Naive thymus-derived CD4-positive, alpha-beta T cell (primary cell): Measurements from ENCODE around the gene TERT. TPM values are rescaled to one million over a fixed set of nuclear protein-coding genes. Genes with fewer than 3 reads are reported as not detected.
"Not testable (repeated sequence)": the region's sequence is repeated elsewhere in the genome, so short reads cannot be mapped to it uniquely, and the experiment has no call there.

Experiments used
- ATAC-seq: fragments of 150-1000 bp; cut with Tn5 transposase; 2 replicates; pipeline ENCODE4 v1.10.0; 2021; ENCODE audit warnings: mild to moderate bottlenecking, moderate library complexity
- CTCF ChIA-PET: fragments of 350-600 bp; sonication (Branson Sonifier 250); formaldehyde crosslinking; loops from one replicate; lab custom pipeline; 2021; ENCODE audit warnings: antibody characterized with exemption; lab: Charles Lee
- POLR2A ChIA-PET: fragments of 350-600 bp; sonication (Branson Sonifier 250); formaldehyde crosslinking; loops from one replicate; lab custom pipeline; 2021; ENCODE audit warnings: antibody characterized with exemption, inconsistent platforms; lab: Charles Lee
- DNase-seq, 9 donors: peaks; one replicate each; pipeline versions ENCODE4 v3.0.0 to v3.0.0-alpha.2; 2020 to 2022; ENCODE audit warnings: mixed read lengths in 1 of 9
- H3K27ac ChIP-seq: one replicate; pipeline ENCODE4 v1.7.0; 2013; ENCODE audit warnings: mild to moderate bottlenecking, low read depth, low read length, moderate library complexity
- H3K27me3 ChIP-seq, 2 donors: one replicate each; pipeline ENCODE4 v1.7.0; 2013; ENCODE audit warnings: low read length in 2 of 2, mild to moderate bottlenecking in 2 of 2, moderate library complexity in 2 of 2; ENCODE audit not compliant: control insufficient read depth in 2 of 2, insufficient read depth in 2 of 2
- H3K36me3 ChIP-seq, 3 experiments: 1 replicate in 2 of 3; 2 replicates in 1 of 3; pipeline ENCODE4 v1.7.0; 2013; ENCODE audit warnings: low read length in 3 of 3, mild to moderate bottlenecking in 3 of 3, moderate library complexity in 1 of 3; ENCODE audit not compliant: insufficient read depth in 3 of 3, control insufficient read depth in 2 of 3
- H3K4me1 ChIP-seq, 2 donors: one replicate each; pipeline ENCODE4 v1.7.0; 2013; ENCODE audit warnings: low read length in 2 of 2, mild to moderate bottlenecking in 2 of 2, moderate library complexity in 1 of 2; ENCODE audit not compliant: control insufficient read depth in 2 of 2, insufficient read depth in 2 of 2
- H3K4me3 ChIP-seq: 2 replicates; pipeline ENCODE4 v1.7.0; 2013; ENCODE audit warnings: mild to moderate bottlenecking, low read length
- H3K9me3 ChIP-seq, 3 experiments: 1 replicate in 2 of 3; 2 replicates in 1 of 3; pipeline ENCODE4 v1.7.0; 2013; ENCODE audit warnings: low read length in 3 of 3; ENCODE audit not compliant: control insufficient read depth in 2 of 3
- H3K27ac Mint-ChIP-seq, 9 donors: one replicate each; pipeline ENCODE4 v1.8.0; 2020 to 2022; ENCODE audit warnings: mixed read lengths in 9 of 9, mild to moderate bottlenecking in 8 of 9, moderate library complexity in 5 of 9, inconsistent platforms in 2 of 9
- H3K27me3 Mint-ChIP-seq, 5 donors: one replicate each; pipeline ENCODE4 v1.8.0; 2021 to 2022; ENCODE audit warnings: mixed read lengths in 5 of 5, mild to moderate bottlenecking in 1 of 5
- H3K36me3 Mint-ChIP-seq, 5 donors: one replicate each; pipeline ENCODE4 v1.8.0; 2020 to 2022; ENCODE audit warnings: mixed read lengths in 5 of 5, mild to moderate bottlenecking in 3 of 5, inconsistent platforms in 1 of 5
- H3K4me1 Mint-ChIP-seq, 7 donors: one replicate each; pipeline ENCODE4 v1.8.0; 2020 to 2022; ENCODE audit warnings: mixed read lengths in 7 of 7, mild to moderate bottlenecking in 3 of 7, inconsistent platforms in 1 of 7
- H3K4me3 Mint-ChIP-seq, 10 donors: one replicate each; pipeline ENCODE4 v1.8.0; 2020 to 2022; ENCODE audit warnings: mild to moderate bottlenecking in 10 of 10, mixed read lengths in 10 of 10, moderate library complexity in 6 of 10, inconsistent platforms in 2 of 10
- H3K9me3 Mint-ChIP-seq, 11 donors: one replicate each; pipeline ENCODE4 v1.8.0; 2020 to 2022; ENCODE audit warnings: mixed read lengths in 11 of 11, mild to moderate bottlenecking in 4 of 11, inconsistent platforms in 1 of 11, moderate library complexity in 1 of 11
- intact Hi-C, 2 donors: fragments of 100-400 bp; cut with micrococcal nuclease; formaldehyde crosslinking; loops; one replicate each; pipeline ENCODE4 v1.15.1; 2023
- polyA plus RNA-seq, 2 donors: library from polyadenylated mRNA; unstranded; fragments of 300-500 nt; fragmentation: Illumina TruSeq; gene quantifications; one replicate each; pipeline ENCODE4 v1.2.3, GENCODE V29; 2021
- total RNA-seq, 6 experiments: library from RNA in 5 of 6; stranded (reverse) in 5 of 6; gene quantifications; 1 replicate in 5 of 6; 2 replicates in 1 of 6; pipeline ENCODE4 v1.2.3 and lab custom pipeline; 2021 to 2026

TERT gene
- total and polyA plus RNA-seq, 7 experiments from 2014 or later: 0.13 to 3.3 (median 1.3) TPM; not detected in 1

DNA sequence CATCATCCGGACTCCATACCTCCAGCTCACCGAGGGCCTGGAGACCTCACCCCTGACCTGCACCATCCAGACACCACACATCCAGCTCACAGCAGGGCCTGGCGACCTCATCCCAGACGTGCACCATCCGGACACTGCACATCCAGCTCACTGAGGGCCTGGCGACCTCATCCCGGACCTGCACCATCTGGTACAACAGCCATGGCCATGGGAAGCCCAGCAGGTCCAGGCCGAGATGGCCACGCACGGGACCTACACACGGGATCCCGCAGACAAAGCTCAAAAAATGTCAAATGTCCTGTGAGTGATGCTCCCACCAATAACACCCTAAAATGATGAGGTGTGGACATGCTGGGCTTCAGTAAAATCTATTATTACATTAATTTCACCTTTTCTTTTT lies 9.7 kb downstream of the TERT start:
- H3K27me3 ChIP-seq: no peaks in the 10 kb centered on the region
- no peak overlapping the region for H3K4me3 Mint-ChIP-seq
- no peaks in the 10 kb centered on the region for H3K9me3 ChIP-seq
- H3K4me1 Mint-ChIP-seq: peaks cover 0 to 9% (median 0%) of the 10 kb centered on the region in 7 donors
- H3K36me3 ChIP-seq: no peaks in the 10 kb centered on the region
- no peak for DNase-seq
- H3K9me3 Mint-ChIP-seq: peaks cover 1 to 8% (median 4%) of the 10 kb centered on the region in 11 donors
- peaks cover 4 to 13% (median 9%) of the 10 kb centered on the region in 5 donors for H3K36me3 Mint-ChIP-seq
- peaks cover 0 to 9% (median 0%) of the 10 kb centered on the region in 5 donors for H3K27me3 Mint-ChIP-seq
- H3K27ac Mint-ChIP-seq: no peak overlapping the region
- POLR2A ChIA-PET: interaction anchor here (0.6 kb wide), 2 partner anchors 31 to 276 kb away, joined by 3 to 4 read pairs; no protein-coding TSS in a partner anchor
- H3K27ac ChIP-seq: no peak overlapping the region
- intact Hi-C loops: no loop called here
- no peaks in the 10 kb centered on the region for H3K4me1 ChIP-seq
- H3K4me3 ChIP-seq: no peak overlapping the region
- CTCF ChIA-PET: no interaction called here
- ATAC-seq: no peak

DNA sequence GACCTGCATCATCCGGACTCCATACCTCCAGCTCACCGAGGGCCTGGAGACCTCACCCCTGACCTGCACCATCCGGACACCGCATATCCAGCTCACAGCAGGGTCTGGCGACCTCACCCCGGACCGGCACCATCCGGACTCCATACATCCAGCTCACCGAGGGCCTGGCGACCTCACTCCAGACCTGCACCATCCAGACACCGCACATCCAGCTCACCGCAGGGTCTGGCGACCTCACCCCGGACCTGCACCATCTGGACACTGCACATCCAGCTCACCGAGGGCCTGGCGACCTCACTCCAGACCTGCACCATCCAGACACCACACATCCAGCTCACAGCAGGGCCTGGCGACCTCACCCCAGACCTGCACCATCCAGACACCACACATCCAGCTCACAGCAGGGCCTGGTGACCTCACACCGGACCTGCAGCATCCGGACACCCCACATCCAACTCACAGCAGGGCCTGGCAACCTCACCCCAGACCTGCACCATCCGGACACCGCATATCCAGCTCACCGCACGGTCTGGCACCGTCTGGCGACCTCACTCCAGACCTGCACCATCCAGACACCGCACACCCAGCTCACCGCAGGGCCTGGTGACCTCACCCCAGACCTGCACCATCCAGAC lies 10.4 kb downstream of the TERT start:
- POLR2A ChIA-PET: interaction anchor here (0.6 to 0.8 kb wide), 3 partner anchors 31 to 275 kb away, joined by 3 to 4 read pairs (median 4); no protein-coding TSS in a partner anchor
- CTCF ChIA-PET: not testable (repeated sequence)

DNA sequence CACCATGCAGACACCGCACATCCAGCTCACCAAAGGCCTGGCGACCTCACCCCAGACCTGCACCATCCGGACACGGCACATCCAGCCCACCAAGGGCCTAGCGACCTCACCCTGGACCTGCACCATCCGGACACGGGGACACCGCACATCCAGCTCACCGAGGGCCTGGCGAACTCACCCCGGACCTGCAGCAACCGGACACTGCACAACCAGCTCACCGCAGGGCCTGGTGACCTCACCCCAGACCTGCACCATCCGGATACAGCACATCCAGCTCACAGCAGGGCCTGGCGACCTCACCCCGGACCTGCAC lies 11.2 kb downstream of the TERT start:
- ChIA-PET POLR2A (interaction anchor here (0.8 kb wide), 1 partner anchor 61 kb away, joined by 4 read pairs; no protein-coding TSS in a partner anchor), CTCF (interaction anchor here (0.6 kb wide), 1 partner anchor 592 kb away, joined by 3 read pairs; no protein-coding TSS in a partner anchor)
- H3K27me3 ChIP-seq, H3K9me3 ChIP-seq, H3K27ac Mint-ChIP-seq, H3K4me1 Mint-ChIP-seq, H3K4me3 Mint-ChIP-seq, H3K9me3 Mint-ChIP-seq, DNase-seq, H3K27me3 Mint-ChIP-seq, intact Hi-C loops, H3K4me1 ChIP-seq, H3K36me3 ChIP-seq, ATAC-seq, H3K4me3 ChIP-seq, H3K27ac ChIP-seq: not testable (repeated sequence)
- peaks cover 4 to 12% (median 9%) of the 10 kb centered on the region in 5 donors for H3K36me3 Mint-ChIP-seq

More for the DNA sequence above, 10.4 kb downstream of the TERT start:
- H3K36me3 ChIP-seq, H3K27me3 ChIP-seq, H3K27ac ChIP-seq, ATAC-seq, H3K9me3 Mint-ChIP-seq, H3K27me3 Mint-ChIP-seq, H3K9me3 ChIP-seq, H3K4me1 ChIP-seq, H3K4me1 Mint-ChIP-seq, H3K4me3 Mint-ChIP-seq, H3K4me3 ChIP-seq, H3K27ac Mint-ChIP-seq, DNase-seq, intact Hi-C loops: not testable (repeated sequence)
- H3K36me3 Mint-ChIP-seq: peaks cover 4 to 13% (median 9%) of the 10 kb centered on the region in 5 donors

DNA sequence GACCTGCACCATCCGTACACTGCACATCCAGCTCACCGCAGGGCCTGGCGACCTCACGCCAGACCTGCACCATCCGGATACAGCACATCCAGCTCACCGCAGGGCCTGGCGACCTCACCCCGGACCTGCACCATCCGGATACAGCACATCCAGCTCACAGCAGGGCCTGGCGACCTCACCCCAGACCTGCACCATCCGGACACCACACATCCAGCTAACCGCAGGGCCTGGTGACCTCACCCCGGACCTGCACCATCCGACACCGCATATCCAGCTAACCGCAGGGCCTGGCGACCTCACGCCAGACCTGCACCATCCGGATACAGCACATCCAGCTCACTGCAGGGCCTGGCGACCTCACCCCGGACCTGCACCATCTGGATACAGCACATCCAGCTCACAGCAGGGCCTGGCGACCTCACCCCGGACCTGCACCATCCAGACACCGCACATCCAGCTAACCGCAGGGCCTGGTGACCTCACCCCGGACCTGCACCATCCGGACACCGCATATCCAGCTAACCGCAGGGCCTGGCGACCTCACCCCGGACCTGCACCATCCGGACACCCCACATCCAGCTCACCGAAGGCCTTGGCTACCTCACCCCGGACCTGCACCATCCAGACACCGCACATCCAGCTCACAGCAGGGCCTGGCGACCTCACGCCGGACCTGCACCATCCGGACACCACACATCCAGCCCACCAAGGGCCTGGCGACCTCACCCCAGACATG lies 11.7 kb downstream of the TERT start:
- H3K4me1 Mint-ChIP-seq, H3K27me3 Mint-ChIP-seq, H3K9me3 Mint-ChIP-seq, H3K4me3 Mint-ChIP-seq, ATAC-seq, H3K4me3 ChIP-seq, H3K36me3 Mint-ChIP-seq, H3K27ac Mint-ChIP-seq, H3K9me3 ChIP-seq, H3K4me1 ChIP-seq, H3K27ac ChIP-seq, intact Hi-C loops, DNase-seq, H3K27me3 ChIP-seq, H3K36me3 ChIP-seq: not testable (repeated sequence)
- ChIA-PET CTCF (interaction anchor here (0.6 kb wide), 1 partner anchor 591 kb away, joined by 3 read pairs; no protein-coding TSS in a partner anchor), POLR2A (interaction anchor here (0.7 to 0.8 kb wide), 2 partner anchors 40 to 61 kb away, joined by 3 to 4 read pairs; no protein-coding TSS in a partner anchor)

DNA sequence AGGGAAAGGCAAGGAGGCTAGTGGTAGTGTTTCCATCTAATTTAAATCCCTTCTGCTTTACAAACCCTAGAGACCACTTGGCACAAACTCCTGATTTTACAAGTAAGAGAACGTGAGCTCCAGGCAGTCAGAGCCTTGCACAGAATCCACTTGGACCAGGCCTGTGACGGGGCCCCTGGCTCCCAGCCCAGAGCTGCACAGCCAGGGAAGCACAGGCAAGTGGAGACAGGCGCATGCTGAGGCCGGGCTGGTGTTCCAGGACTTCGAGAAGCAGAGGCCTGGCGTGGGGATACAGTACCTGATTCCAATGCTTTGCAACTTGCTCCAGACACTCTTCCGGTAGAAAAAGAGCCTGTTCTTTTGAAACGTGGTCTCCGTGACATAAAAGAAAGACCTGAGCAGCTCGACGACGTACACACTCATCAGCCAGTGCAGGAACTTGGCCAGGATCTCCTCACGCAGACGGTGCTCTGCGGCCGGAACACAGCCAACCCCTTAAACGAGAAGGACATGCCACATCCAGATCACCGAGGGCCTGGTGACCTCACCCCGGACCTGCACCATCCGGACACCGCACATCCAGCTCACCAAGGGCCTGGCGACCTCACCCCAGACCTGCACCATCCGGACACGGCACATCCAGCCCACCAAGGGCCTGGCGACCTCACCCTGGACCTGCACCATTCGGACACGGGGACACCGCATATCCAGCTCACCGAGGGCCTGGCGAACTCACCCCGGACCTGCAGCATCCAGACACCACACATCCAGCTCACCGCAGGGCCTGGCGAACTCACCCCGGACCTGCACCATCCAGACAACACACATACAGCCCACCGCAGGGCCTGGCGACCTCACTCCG lies 12.5 kb downstream of the TERT start:
- Histone ChIP-seq H3K4me1 (no peaks in the 10 kb centered on the region), H3K36me3 (no peaks in the 10 kb centered on the region), H3K4me3 (no peak overlapping the region), H3K27me3 (no peaks in the 10 kb centered on the region), H3K27ac (no peak overlapping the region), H3K9me3 (peaks cover 0 to 5% (median 0%) of the 10 kb centered on the region in 3 experiments)
- no peak for ATAC-seq
- Mint-ChIP-seq H3K4me3 (no peak overlapping the region), H3K27ac (no peak overlapping the region), H3K9me3 (peaks cover 0 to 4% (median 0%) of the 10 kb centered on the region in 11 donors), H3K4me1 (peaks cover 0 to 2% (median 0%) of the 10 kb centered on the region in 7 donors), H3K36me3 (peaks cover 0 to 7% (median 4%) of the 10 kb centered on the region in 5 donors), H3K27me3 (no peaks in the 10 kb centered on the region)
- no peak for DNase-seq
- CTCF ChIA-PET: no interaction called here
- intact Hi-C loops: no loop called here
- POLR2A ChIA-PET: interaction anchor here (0.7 kb wide), 1 partner anchor 41 kb away, joined by 3 read pairs; no protein-coding TSS in a partner anchor
